ENCODE results near the gene L3MBTL4. TPM values are rescaled to one million over a fixed set of nuclear protein-coding genes. Genes with fewer than 3 reads are reported as not detected.
A peak's percentile ranks its signal among the peaks of the same experiment; 100 is the strongest.

The L3MBTL4 gene
- total RNA-seq, result 0.26 and 0.28 TPM in 2 replicates

DNA sequence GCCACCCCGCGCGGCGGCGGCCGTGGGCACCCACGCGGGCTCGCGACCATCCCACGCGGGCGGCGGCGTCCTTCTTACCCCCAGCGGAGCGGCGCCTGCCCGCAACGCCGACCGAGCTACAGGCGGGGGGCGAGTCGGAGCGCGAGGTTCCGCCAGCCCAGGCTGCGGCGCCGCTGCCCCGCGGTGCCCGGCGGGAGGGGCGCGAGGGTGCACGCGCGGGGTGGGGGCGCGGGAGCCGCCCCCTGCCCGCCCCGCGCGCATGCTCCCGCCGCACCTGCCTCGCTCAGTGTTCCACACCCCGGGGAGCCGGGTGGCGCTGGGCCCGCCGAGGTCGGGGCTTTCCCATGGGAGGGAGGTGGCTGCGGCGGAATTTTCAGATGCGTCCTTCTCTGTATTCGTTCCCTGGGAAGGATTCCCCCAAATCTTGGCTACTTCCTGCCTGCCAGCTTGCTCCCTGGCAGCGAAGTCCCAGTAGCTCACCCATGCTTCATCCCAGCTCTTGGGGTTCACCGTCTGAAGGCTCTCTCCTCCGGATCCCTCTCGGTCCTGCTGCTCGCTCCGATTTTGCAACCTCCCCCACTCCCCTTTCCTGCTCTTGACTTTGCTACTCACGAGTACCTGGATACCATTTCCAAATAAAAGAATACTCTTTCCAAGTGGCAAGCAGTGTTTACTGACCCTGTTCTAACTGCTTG, at the start of gene L3MBTL4:
Gene L3MBTL4 (minus strand): TSS at position 189 of the 695 bp plus-strand sequence. CDS start 103,286 bp downstream, outside the sequence.
- Mint-ChIP-seq H3K4me3 (peak within 1 kb of the TSS; percentile 86), H3K36me3 (ENCODE audit: low read depth) (peaks cover 1% of the 10 kb centered on the region), H3K4me1 (peaks cover 10% of the 10 kb centered on the region), H3K27ac (peak within 1 kb of the TSS; percentile 60), H3K27me3 (peaks cover 34% of the 10 kb centered on the region), H3K9me3 (no peaks in the 10 kb centered on the region)
- DNase-seq, result peak; percentile 66
- intact Hi-C loops (cut with micrococcal nuclease), result no loop called here

DNA sequence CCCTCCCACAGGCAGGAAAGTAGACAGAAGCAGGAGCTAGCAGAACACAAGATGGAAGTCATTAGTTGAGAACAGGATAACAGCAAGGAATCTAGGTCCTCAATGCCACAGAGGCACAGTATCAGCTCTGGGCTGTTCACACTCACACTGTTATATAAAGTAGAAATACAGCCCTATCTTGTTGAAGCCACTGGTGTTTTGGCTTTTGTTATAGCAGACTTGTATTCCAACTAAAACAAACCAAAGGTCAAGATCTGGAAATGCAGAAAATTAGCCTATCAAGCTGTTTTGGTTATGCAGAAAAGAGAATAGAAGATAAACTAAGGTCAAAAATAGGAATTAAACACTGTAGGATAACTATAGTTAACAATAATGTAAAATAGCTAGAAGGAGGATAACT, 37.5 kb upstream of the L3MBTL4 start:
- DNase-seq, result no peak
- no peaks in the 10 kb centered on the region for H3K27me3 Mint-ChIP-seq
- no peaks in the 10 kb centered on the region for H3K9me3 Mint-ChIP-seq
- no peaks in the 10 kb centered on the region for H3K4me1 Mint-ChIP-seq
- no peak overlapping the region for H3K4me3 Mint-ChIP-seq
- no peak overlapping the region for H3K27ac Mint-ChIP-seq
- intact Hi-C loops (cut with micrococcal nuclease), result no loop called here
- H3K36me3 Mint-ChIP-seq (ENCODE audit: low read depth), result no peaks in the 10 kb centered on the region

DNA sequence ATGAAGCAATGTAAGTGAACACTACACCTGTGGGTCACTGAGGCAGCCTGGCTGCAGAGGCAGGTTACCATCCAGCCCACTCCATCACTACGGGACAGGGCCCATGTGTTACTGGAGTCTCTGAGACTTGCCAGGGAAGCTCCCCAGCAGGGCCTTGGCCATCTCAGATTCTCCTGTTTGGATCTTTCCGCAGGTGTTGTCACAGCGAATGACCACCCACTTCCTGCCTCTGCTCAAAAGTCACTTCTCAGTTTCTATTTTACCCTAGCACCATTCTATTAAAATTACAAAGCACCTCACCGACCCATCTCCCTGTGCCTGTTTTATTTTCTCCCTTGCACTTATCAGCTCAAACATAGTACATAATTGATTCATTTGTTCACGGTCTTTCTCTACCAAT, 34.5 kb upstream of the L3MBTL4 start:
- Mint-ChIP-seq H3K27me3 (no peaks in the 10 kb centered on the region), H3K4me3 (no peak overlapping the region)
- DNase-seq, result no peak

DNA sequence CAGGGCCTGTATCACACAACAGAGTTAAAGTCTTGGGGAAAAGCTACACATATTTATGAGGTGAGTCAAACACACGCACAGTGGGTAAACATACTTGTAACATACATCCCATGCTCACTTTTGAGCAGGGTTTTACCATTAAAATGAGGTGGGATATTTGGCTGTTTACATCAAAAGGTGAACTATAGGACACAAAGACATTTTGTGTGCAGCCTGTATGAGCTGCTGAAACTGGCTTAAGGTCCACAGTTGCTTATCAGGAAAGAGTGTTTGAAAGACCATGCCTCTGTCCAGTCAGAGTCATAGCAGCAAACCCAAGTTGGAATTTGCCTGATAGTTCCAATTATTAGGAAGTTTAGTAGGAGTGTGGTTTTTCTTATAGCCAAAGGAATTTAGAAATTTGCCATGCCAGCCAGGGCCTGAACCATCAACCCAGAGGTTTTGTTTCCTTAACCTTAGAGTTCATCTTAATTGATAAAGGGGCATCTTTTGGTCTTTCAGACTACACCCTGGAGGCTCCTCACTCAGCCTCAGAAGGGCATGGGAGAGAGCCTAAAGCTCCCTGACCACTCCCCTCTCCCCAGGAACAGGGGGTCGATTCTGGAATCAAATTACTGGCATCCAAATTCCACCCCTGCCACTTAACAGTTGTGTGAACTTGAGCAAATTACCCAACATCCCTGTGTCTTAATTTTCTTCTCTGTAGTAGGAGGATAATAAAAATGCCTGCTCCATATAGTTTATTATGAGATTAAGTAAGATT, 29.9 kb upstream of the L3MBTL4 start:
- intact Hi-C loops (cut with micrococcal nuclease), result loop anchor here (5.0 kb wide), 1 partner anchor 213 kb away; no protein-coding TSS in a partner anchor
- DNase-seq, result no peak
- Mint-ChIP-seq H3K4me1 (no peaks in the 10 kb centered on the region), H3K27me3 (peaks cover 1% of the 10 kb centered on the region), H3K4me3 (no peak overlapping the region), H3K36me3 (ENCODE audit: low read depth) (no peaks in the 10 kb centered on the region), H3K9me3 (no peaks in the 10 kb centered on the region), H3K27ac (no peak overlapping the region)

More for the DNA sequence above, 34.5 kb upstream of the L3MBTL4 start:
- intact Hi-C loops (cut with micrococcal nuclease), result loop anchor here (5.0 kb wide), 1 partner anchor 208 kb away; no protein-coding TSS in a partner anchor
- Mint-ChIP-seq H3K9me3 (no peaks in the 10 kb centered on the region), H3K27ac (no peak overlapping the region), H3K36me3 (ENCODE audit: low read depth) (no peaks in the 10 kb centered on the region), H3K4me1 (no peaks in the 10 kb centered on the region)

DNA sequence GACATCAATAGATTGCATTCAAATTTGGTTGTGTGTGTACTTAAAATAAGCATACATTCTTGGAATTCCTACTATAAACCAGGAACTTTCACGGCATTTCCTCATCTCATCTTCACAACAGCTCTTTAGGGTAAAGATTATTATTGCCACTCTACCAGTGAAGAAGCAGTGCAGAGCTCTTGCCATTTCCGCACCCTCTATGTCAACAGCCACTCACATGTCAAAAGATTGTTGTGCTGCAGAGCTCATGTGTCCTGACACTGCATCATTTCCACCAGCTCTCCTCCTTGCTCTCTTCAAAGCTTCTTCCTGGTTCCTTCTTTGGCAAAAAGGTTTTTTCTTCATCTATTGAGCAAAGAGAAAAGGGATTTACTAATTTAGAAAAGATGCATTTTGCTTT, 26.5 kb upstream of the L3MBTL4 start:
- peaks cover 1% of the 10 kb centered on the region for H3K27me3 Mint-ChIP-seq

DNA sequence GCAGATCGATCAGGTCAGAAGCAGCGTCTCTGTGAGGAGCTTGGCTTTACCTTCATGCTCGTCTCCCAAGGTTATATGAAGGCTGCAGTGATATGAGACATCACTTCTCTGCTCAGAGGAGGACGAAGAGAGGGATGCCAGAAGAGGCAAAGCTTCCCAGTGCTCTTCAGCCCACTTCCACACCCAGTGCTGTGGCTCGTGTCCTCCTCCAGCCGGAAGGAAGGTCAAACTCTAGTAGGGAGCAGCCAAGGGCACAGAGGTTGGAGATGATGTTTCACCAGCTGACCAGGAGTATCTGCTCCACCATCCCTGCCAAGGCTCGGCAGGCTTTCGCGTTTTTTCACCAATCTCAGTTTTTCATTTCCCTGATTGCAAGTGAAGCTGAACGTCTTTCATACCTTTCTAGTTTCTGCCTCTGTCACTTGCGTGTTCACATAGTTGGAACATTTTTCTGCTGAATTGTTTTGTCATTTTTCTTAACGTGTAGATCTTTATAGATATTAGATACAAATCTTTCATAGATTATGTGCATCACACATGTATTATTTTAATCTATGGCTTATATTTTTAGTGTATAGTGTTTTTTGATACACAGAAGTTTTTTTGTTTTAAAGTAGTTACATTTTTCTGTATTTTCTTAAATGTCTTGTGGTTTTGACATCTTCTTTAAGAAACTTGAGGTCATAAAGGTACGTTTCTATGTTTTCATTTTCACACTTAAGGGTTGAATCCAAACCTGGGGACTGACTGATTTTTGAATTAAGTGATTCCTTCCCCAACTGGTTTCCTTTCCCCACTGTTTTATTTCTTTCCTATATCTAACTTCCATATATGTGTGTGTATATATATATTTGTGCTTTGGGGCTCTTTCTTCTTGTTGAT, 23.5 kb upstream of the L3MBTL4 start:
- no peak for DNase-seq
- Mint-ChIP-seq H3K27ac (no peak overlapping the region), H3K4me1 (no peaks in the 10 kb centered on the region), H3K9me3 (no peaks in the 10 kb centered on the region), H3K36me3 (ENCODE audit: low read depth) (no peaks in the 10 kb centered on the region), H3K4me3 (no peak overlapping the region), H3K27me3 (peaks cover 1% of the 10 kb centered on the region)
- intact Hi-C loops (cut with micrococcal nuclease), result no loop called here

More for the DNA sequence above, 26.5 kb upstream of the L3MBTL4 start:
- H3K4me3 Mint-ChIP-seq, result no peak overlapping the region
- H3K9me3 Mint-ChIP-seq, result no peaks in the 10 kb centered on the region
- no peaks in the 10 kb centered on the region for H3K4me1 Mint-ChIP-seq
- H3K27ac Mint-ChIP-seq, result no peak overlapping the region
- DNase-seq, result no peak
- intact Hi-C loops (cut with micrococcal nuclease), result no loop called here
- no peaks in the 10 kb centered on the region for H3K36me3 Mint-ChIP-seq (ENCODE audit: low read depth)

DNA sequence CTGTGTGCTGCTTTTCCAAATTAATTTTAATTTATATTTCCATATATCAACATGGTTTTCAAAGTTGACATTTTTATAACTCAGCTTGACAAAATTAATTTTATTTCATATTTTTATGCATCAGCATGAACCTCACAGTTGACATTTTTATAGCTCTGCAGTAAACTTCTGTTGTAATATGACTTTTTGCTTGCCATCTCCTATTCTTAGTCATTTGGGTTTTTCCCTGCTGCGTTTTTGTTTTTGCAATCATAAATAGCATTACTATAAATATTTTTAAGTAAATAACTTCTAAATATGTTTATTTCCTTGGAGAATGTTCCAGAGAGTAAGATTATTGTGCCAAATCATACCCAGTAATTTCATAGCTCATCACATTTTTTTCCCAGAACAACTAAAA, 21.0 kb upstream of the L3MBTL4 start:
- no peaks in the 10 kb centered on the region for H3K36me3 Mint-ChIP-seq (ENCODE audit: low read depth)
- intact Hi-C loops (cut with micrococcal nuclease), result no loop called here
- no peak for DNase-seq
- H3K9me3 Mint-ChIP-seq, result no peaks in the 10 kb centered on the region
- no peaks in the 10 kb centered on the region for H3K27me3 Mint-ChIP-seq
- H3K4me3 Mint-ChIP-seq, result no peak overlapping the region
- no peak overlapping the region for H3K27ac Mint-ChIP-seq
- no peaks in the 10 kb centered on the region for H3K4me1 Mint-ChIP-seq

DNA sequence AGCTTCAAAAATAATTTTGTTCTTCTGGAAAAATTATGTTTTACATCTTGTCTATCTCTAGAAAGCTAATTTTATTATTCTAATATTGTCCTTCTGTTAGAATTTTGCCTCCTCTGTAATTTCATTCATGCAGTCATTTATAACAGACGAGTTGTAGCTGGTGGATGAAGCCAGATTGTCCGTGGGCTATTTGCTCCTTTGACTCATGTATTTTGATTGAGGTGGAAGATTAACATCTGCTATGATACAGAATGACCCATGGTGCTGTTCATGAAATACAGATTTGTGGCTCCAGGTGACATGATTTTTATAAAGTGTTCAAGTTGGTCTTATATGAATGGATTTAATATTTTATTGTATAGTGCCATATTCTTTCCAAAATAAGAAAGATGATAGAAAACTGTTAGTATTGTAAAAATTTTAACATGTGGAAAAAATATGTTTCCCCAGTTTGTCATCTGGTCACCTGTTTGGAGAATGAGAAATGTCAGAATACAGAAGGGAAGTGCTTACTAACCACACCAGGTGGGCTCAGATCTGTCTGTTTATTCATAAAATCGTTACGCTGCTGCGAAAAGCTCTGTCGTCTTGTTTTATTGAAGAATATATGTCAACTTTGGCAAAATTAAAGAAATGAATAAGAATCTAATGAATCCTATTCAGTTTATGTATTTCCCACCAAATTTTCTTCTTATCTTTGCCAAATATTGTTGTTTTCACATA, 20.4 kb upstream of the L3MBTL4 start:
- DNase-seq, result no peak
- H3K27ac Mint-ChIP-seq, result no peak overlapping the region
- H3K4me3 Mint-ChIP-seq, result no peak overlapping the region
- H3K36me3 Mint-ChIP-seq (ENCODE audit: low read depth), result no peaks in the 10 kb centered on the region
- intact Hi-C loops (cut with micrococcal nuclease), result no loop called here
- H3K9me3 Mint-ChIP-seq, result no peaks in the 10 kb centered on the region
- H3K4me1 Mint-ChIP-seq, result no peaks in the 10 kb centered on the region
- H3K27me3 Mint-ChIP-seq, result no peaks in the 10 kb centered on the region

DNA sequence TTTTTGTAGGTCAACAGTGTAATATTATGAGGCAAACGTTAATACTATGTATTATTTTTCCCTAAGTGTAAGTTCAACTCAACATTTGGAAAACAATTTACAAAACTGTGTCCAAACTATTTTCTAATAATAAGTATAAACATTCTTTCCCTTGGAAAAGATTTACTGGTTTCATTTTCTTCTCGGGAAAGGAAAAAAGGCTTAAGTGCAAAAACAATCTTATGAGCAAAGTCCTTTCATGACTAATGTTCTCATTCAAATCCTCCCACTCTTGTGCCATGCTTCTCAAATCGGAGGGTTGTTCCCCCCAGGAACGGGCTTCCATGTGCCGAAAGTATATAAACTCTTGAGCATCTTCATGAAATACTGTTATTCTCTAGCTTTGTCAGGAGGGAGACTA, 19.8 kb upstream of the L3MBTL4 start:
- Mint-ChIP-seq H3K27ac (no peak overlapping the region), H3K27me3 (no peaks in the 10 kb centered on the region), H3K4me3 (no peak overlapping the region), H3K9me3 (no peaks in the 10 kb centered on the region), H3K4me1 (no peaks in the 10 kb centered on the region), H3K36me3 (ENCODE audit: low read depth) (no peaks in the 10 kb centered on the region)
- intact Hi-C loops (cut with micrococcal nuclease), result no loop called here
- DNase-seq, result no peak

DNA sequence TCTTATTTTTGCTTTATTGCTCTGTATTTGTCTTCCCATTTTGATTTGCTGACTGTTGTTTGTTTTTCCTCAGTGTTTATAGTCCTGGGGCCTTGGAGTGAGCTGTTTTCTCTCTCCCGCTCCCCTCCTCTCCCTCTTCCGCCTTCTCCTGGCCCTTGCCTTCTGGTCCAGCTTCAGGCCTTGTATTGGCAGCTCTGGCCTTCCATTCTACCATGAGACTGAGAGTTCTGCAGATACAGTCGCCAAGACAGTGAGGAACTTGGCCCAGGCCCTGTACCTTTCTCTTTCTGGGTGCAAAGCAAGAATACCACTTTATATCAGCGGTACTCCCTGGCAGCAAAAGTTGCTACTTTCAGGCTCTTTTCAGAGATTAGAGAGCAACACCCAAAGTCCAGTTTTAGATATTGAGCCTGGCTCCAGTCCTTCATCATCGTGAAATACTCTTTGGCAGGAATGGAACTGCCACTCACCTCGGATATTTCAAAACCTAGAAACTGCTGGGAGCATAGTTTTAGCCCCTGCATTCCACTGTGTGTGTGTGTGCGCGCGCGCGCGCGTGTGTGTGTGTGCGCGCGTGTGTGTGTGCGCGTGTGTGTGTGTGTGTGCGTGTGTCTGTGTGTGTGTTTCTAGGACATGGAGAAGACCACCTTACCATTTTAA, 17.1 kb upstream of the L3MBTL4 start:
- Mint-ChIP-seq H3K27ac (no peak overlapping the region), H3K9me3 (no peaks in the 10 kb centered on the region), H3K4me3 (no peak overlapping the region), H3K36me3 (ENCODE audit: low read depth) (no peaks in the 10 kb centered on the region), H3K4me1 (no peaks in the 10 kb centered on the region), H3K27me3 (no peaks in the 10 kb centered on the region)
- no peak for DNase-seq
- intact Hi-C loops (cut with micrococcal nuclease), result no loop called here

DNA sequence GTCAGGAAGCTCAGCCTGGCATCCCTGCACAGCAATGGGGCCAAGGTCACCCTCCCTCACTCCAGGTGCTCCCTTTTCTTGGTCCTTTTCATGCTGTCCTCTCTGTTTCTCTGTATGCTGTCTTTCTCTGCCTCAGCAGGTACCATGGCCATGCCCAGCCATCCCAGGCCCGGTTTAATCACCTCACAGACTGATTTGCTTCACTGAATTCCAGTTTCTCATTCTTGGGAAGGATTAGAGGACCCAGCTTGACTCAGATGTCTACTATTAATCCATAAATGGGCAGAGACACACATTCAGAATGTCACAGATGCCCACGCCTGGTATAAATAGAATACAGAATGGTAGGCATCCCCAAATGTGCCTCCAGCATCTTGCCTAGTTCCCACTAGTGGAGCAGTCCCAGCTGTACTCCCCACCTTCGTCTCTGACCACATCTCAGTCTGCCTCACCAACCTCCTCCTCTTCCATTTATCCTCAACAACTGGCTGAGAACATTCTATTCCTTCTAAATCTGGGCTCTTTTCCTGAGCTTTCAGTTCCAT, 14.2 kb upstream of the L3MBTL4 start:
- Mint-ChIP-seq H3K36me3 (ENCODE audit: low read depth) (no peaks in the 10 kb centered on the region), H3K4me3 (no peak overlapping the region), H3K4me1 (no peaks in the 10 kb centered on the region), H3K9me3 (no peaks in the 10 kb centered on the region), H3K27ac (no peak overlapping the region), H3K27me3 (no peaks in the 10 kb centered on the region)
- intact Hi-C loops (cut with micrococcal nuclease), result no loop called here
- no peak for DNase-seq

DNA sequence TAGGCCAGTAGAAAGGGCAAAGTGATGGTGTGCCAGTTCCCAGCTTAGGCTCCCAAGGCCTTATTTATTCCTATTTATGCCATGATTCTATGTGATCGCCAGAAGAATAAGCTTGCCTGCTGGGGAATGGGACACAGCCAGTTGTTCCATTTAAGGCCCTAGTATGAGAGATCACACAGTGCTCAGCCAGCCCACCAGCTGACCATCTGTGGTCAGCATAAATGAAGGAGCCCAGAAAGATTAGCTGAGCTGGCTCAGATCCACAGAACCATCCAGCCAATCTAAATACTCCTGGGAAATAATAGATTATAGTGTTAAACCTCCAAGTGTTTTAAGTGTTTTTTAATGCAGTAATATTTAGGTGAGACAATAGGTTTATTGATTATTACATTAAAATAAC, 12.6 kb upstream of the L3MBTL4 start:
- H3K9me3 Mint-ChIP-seq, result no peaks in the 10 kb centered on the region
- intact Hi-C loops (cut with micrococcal nuclease), result no loop called here
- DNase-seq, result no peak
- H3K36me3 Mint-ChIP-seq (ENCODE audit: low read depth), result no peaks in the 10 kb centered on the region
- H3K4me1 Mint-ChIP-seq, result no peaks in the 10 kb centered on the region
- H3K27me3 Mint-ChIP-seq, result no peaks in the 10 kb centered on the region
- H3K4me3 Mint-ChIP-seq, result no peak overlapping the region
- H3K27ac Mint-ChIP-seq, result no peak overlapping the region

DNA sequence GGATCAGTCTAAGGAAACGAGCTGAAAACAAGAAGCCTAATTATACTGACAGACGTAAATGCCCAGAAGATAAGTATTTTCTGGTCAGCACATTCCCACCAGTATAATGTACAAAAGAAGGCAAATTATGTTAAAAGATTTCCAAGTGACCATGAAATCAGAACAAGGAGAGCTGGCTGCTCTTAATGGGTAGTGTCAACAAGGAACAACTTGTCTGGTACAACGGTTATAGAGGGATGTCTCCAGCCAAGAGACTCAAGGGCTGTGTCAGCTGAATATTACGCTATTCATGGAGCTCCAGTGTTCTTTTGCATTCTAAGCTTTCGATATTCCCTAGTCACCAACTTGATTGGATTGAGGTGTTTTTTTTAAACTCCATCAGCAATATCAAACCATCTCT, 8.6 kb upstream of the L3MBTL4 start:
- Mint-ChIP-seq H3K4me3 (no peak overlapping the region), H3K27me3 (no peaks in the 10 kb centered on the region), H3K9me3 (no peaks in the 10 kb centered on the region), H3K27ac (no peak overlapping the region), H3K4me1 (no peaks in the 10 kb centered on the region), H3K36me3 (ENCODE audit: low read depth) (no peaks in the 10 kb centered on the region)
- DNase-seq, result no peak
- intact Hi-C loops (cut with micrococcal nuclease), result no loop called here

Measured in activated CD4-positive, alpha-beta T cell treated with anti-CD3 and anti-CD28 coated beads, Interleukin-2, amount 10 ng/mL, durations not matched to agents 24 days and 14 days (primary cell).